Measurements from ENCODE around the gene ETV3. TPM values are rescaled to one million over a fixed set of nuclear protein-coding genes. Genes with fewer than 3 reads are reported as not detected.

ETV3 gene
- total RNA-seq, 1 donor from 2014 or later: 28.8 TPM

GRCh38 chr1:157161901-157162300 lies 23.7 kb upstream of the ETV3 start:
- no peak for DNase-seq

- no peak for DNase-seq
Observed at GRCh38 chr1:157158967-157159366, 20.8 kb upstream of the ETV3 start.

GRCh38 chr1:157157501-157158190 lies 19.5 kb upstream of the ETV3 start:
- DNase-seq: no peak

GRCh38 chr1:157156058-157156541 lies 17.9 kb upstream of the ETV3 start:
- DNase-seq: peak; percentile 84

- DNase-seq: no peak
Observed at GRCh38 chr1:157155658-157156057, 17.5 kb upstream of the ETV3 start.

GRCh38 chr1:157154940-157155514 lies 16.8 kb upstream of the ETV3 start:
- DNase-seq: peak; percentile 49

- DNase-seq: peak; percentile 62
Observed at GRCh38 chr1:157154291-157154690, 16.1 kb upstream of the ETV3 start.

- no peak for DNase-seq
Observed at GRCh38 chr1:157153746-157154145, 15.6 kb upstream of the ETV3 start.

GRCh38 chr1:157152510-157152909 lies 14.3 kb upstream of the ETV3 start:
- no peak for DNase-seq

GRCh38 chr1:157151506-157151905 lies 13.3 kb upstream of the ETV3 start:
- DNase-seq: no peak

- DNase-seq: no peak
Observed at GRCh38 chr1:157151073-157151472, 12.9 kb upstream of the ETV3 start.

GRCh38 chr1:157150631-157151030 lies 12.4 kb upstream of the ETV3 start:
- DNase-seq: no peak

- peak; percentile 25 for DNase-seq
Observed at GRCh38 chr1:157147906-157148700, 9.9 kb upstream of the ETV3 start.

GRCh38 chr1:157147037-157147436 lies 8.8 kb upstream of the ETV3 start:
- DNase-seq: no peak

- DNase-seq: no peak
Observed at GRCh38 chr1:157146244-157146643, 8.0 kb upstream of the ETV3 start.

- no peak for DNase-seq
Observed at GRCh38 chr1:157145076-157145475, 6.9 kb upstream of the ETV3 start.

GRCh38 chr1:157144509-157144908 lies 6.3 kb upstream of the ETV3 start:
- DNase-seq: peak; percentile 15

- DNase-seq: no peak
Observed at GRCh38 chr1:157142765-157143423, 4.7 kb upstream of the ETV3 start.

- DNase-seq: no peak
Observed at GRCh38 chr1:157142201-157142600, 4.0 kb upstream of the ETV3 start.

GRCh38 chr1:157141212-157141855 lies 3.1 kb upstream of the ETV3 start:
- DNase-seq: no peak

- DNase-seq: no peak
Observed at GRCh38 chr1:157140063-157140588, 1.9 kb upstream of the ETV3 start.

All from tongue (tissue), 2 donors.